ENCODE data around the gene GJB5. TPM values are rescaled to one million over a fixed set of nuclear protein-coding genes. Genes with fewer than 3 reads are reported as not detected.

GJB5 gene
- total and polyA plus RNA-seq, 2 of the 8 experiments (the other 6 are each of a cell fraction or from before 2014, with no cell fraction given) = 0.86 to 3.1 TPM

DNA sequence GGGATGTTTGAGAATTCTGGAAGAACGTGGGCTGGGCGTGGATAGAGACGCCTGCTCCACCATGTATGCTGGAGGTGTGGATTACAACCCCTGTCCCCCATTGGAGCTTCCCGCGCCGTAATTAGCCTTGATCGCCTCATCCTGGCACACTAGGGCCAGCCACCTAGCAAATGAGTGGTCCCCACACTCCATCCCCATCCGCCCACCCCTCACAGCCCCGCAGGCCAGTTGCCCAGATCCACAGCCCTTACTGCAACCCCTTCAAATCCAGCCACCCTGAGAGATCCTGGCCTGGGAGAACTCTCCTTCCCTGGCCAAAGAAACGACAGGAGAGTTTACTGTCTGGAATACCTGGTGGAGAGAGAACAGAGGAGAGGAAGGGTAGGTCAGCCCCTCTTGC lies 37.6 kb downstream of the GJB5 start:
- H3K27me3 ChIP-seq (replicated peaks in 1 of 4; ENCODE audit: control insufficient read depth in 3 of 4, extremely low read depth in 1 of 4, insufficient read depth in 3 of 4, low read length in 3 of 4) = peaks cover 0 to 13% (median 10%) of the 10 kb centered on the region in 4 experiments; a peak in 4 of 7 replicates
- peak overlapping the region; percentile 20; the same call in 1 of the 2 replicates for H2AFZ ChIP-seq (ENCODE audit: low read length)
- no peak overlapping the region for H2BK5ac ChIP-seq (ENCODE audit: low read depth, low read length)
- H3K4me1 ChIP-seq (replicated peaks in 1 of 4; ENCODE audit: control insufficient read depth in 3 of 4, insufficient read depth in 4 of 4, low read length in 3 of 4) = peaks cover 0 to 12% (median 7%) of the 10 kb centered on the region in 4 experiments; a peak in 4 of 7 replicates
- no peaks in the 10 kb centered on the region for H3K36me3 ChIP-seq (ENCODE audit: control insufficient read depth in 2 of 4, insufficient read depth in 4 of 4, low read length in 3 of 4)
- DNase-seq (ENCODE audit: low read depth in 1 of 2, low spot score in 2 of 2) (peak in 1 of 2 experiments; percentile 48), FAIRE-seq (no peak)
- H4K91ac ChIP-seq (replicated peaks; ENCODE audit: insufficient read length, low read length) = no peak overlapping the region
- H3K14ac ChIP-seq (ENCODE audit: insufficient read length) = no peak overlapping the region
- H3K79me2 ChIP-seq (ENCODE audit: control insufficient read depth in 1 of 2, insufficient read depth in 2 of 2, low read length in 2 of 2) = no peaks in the 10 kb centered on the region
- no peak overlapping the region for H2BK120ac ChIP-seq (replicated peaks; ENCODE audit: low read depth, low read length)
- no peak overlapping the region; a peak in 1 of 7 replicates for H3K9ac ChIP-seq (replicated peaks in 1 of 4; ENCODE audit: extremely low read depth in 1 of 4, low read depth in 3 of 4, low read length in 3 of 4)
- WGBS, 2 experiments (ENCODE audit: extremely low coverage in 1 of 2, insufficient coverage in 1 of 2, insufficient read length in 1 of 2, insufficient replicate concordance in 2 of 2, low coverage in 1 of 2, low lambda C conversion rate in 2 of 2, missing lambda C conversion rate in 1 of 2) = 76% methylated on average over 9 of the region's 10 CpGs; no CpG with 5 or more reads in 1 of the 2 experiments
- H2BK12ac ChIP-seq (ENCODE audit: low read depth, low read length) = peak overlapping the region; percentile 68; the same call in 1 of the 2 replicates
- H3K18ac ChIP-seq (ENCODE audit: extremely low read depth, low read length) = no peak overlapping the region
- no peak overlapping the region for H4K5ac ChIP-seq (ENCODE audit: insufficient read length, low read depth, low read length)
- no peak overlapping the region for H3K27ac ChIP-seq (ENCODE audit: low read depth, low read length)
- POLR2A ChIA-PET (ENCODE audit: partially characterized antibody) = no interaction called here
- peak overlapping the region; percentile 60; the same call in 1 of the 2 replicates for H4K8ac ChIP-seq (ENCODE audit: extremely low read depth, insufficient read depth, low read length)
- no peaks in the 10 kb centered on the region for H3K9me3 ChIP-seq (ENCODE audit: insufficient read depth in 2 of 2, low read depth in 1 of 2, low read length in 1 of 2)
- H2AK5ac ChIP-seq (ENCODE audit: low read depth, low read length) = no peak overlapping the region
- peak overlapping the region; percentile 72; the same call in 1 of the 2 replicates for H2BK15ac ChIP-seq (ENCODE audit: low read length)
- H3K4ac ChIP-seq (replicated peaks; ENCODE audit: insufficient read length, low read depth, low read length) = no peak overlapping the region
- no peaks in the 10 kb centered on the region for H4K20me1 ChIP-seq (replicated peaks in 1 of 2; ENCODE audit: control insufficient read depth in 1 of 2, insufficient read depth in 2 of 2, low read length in 2 of 2)
- peak overlapping the region; percentile 66 to 70 for H3K4me2 ChIP-seq (ENCODE audit: insufficient read depth in 1 of 2, low read depth in 2 of 2, low read length in 2 of 2)
- no peaks in the 10 kb centered on the region; the same call in 1 of the 2 replicates for H3K23me2 ChIP-seq (ENCODE audit: low read depth, low read length)
- no peak overlapping the region for H3K56ac ChIP-seq (replicated peaks; ENCODE audit: insufficient read length, low read depth, low read length)
- CTCF ChIA-PET (ENCODE audit: partially characterized antibody) = interaction anchor here (12.6 kb wide), 1 partner anchor 54 kb away, joined by 230 read pairs; no protein-coding TSS in a partner anchor
- H3K79me1 ChIP-seq (ENCODE audit: low read depth, low read length) = no peaks in the 10 kb centered on the region
- no peak overlapping the region for H3K23ac ChIP-seq (ENCODE audit: insufficient read length)
- no peak overlapping the region for H2BK20ac ChIP-seq (ENCODE audit: low read length)
- peak overlapping the region in 3 of 4 experiments; percentile 17 to 63 (median 31); a peak in 6 of 8 replicates for H3K4me3 ChIP-seq (ENCODE audit: extremely low read depth in 1 of 4, insufficient read depth in 2 of 4, low read depth in 3 of 4, low read length in 4 of 4)
- no peak for TF ChIP-seq SAP30 (IDR thresholded peaks at IDR 0.05; ENCODE audit: insufficient read depth, insufficient replicate concordance, low read length)
- no peak for TF ChIP-seq SUZ12 (IDR thresholded peaks at IDR 0.05; ENCODE audit: low read length)
- TF ChIP-seq KDM5A (IDR thresholded peaks at IDR 0.05; ENCODE audit: low read length) = no peak
- TF ChIP-seq, protein P1, sequence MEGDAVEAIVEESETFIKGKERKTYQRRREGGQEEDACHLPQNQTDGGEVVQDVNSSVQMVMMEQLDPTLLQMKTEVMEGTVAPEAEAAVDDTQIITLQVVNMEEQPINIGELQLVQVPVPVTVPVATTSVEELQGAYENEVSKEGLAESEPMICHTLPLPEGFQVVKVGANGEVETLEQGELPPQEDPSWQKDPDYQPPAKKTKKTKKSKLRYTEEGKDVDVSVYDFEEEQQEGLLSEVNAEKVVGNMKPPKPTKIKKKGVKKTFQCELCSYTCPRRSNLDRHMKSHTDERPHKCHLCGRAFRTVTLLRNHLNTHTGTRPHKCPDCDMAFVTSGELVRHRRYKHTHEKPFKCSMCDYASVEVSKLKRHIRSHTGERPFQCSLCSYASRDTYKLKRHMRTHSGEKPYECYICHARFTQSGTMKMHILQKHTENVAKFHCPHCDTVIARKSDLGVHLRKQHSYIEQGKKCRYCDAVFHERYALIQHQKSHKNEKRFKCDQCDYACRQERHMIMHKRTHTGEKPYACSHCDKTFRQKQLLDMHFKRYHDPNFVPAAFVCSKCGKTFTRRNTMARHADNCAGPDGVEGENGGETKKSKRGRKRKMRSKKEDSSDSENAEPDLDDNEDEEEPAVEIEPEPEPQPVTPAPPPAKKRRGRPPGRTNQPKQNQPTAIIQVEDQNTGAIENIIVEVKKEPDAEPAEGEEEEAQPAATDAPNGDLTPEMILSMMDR (IDR thresholded peaks at IDR 0.05; ENCODE audit: control extremely low read depth in 1 of 3, insufficient read depth in 1 of 3, low read depth in 1 of 3, low read length in 3 of 3) = no peak
- no peak for TF ChIP-seq ZNF274 (IDR thresholded peaks at IDR 0.05; ENCODE audit: borderline replicate concordance, extremely low read depth, low read length)
- TF ChIP-seq NANOG (IDR thresholded peaks at IDR 0.05; ENCODE audit: insufficient read depth, low read depth, low read length, poor library complexity, severe bottlenecking) = no peak
- TF ChIP-seq MAFK (IDR thresholded peaks at IDR 0.05; ENCODE audit: low read depth, low read length) = no peak
- no peak for TF ChIP-seq TBP (IDR thresholded peaks at IDR 0.05; ENCODE audit: low read depth, low read length)
- no peak for TF ChIP-seq KDM1A (IDR thresholded peaks at IDR 0.05; ENCODE audit: borderline replicate concordance, low read length)
- TF ChIP-seq RXRA (IDR thresholded peaks at IDR 0.05; ENCODE audit: insufficient read depth, low read depth, low read length) = no peak
- TF ChIP-seq SRF (IDR thresholded peaks at IDR 0.05; ENCODE audit: low read depth, low read length) = no peak

All from H1 (cell line).